GM19238 (cell line): ENCODE data around the gene DRAXIN.

Experiments
- DNase-seq: peaks from one replicate; pipeline ENCODE4 v3.0.0; 2011; ENCODE audit warnings: low spot score; ENCODE audit not compliant: insufficient read length

Gene DRAXIN

GRCh38 chr1:11707621-11708276, 16.2 kb downstream of the DRAXIN start:
- no peak for DNase-seq

- no peak for DNase-seq
Observed at GRCh38 chr1:11708554-11709350, 17.2 kb downstream of the DRAXIN start.

GRCh38 chr1:11711490-11711889, 20.0 kb downstream of the DRAXIN start:
- DNase-seq, result no peak

- no peak for DNase-seq
Observed at GRCh38 chr1:11712285-11712684, 20.8 kb downstream of the DRAXIN start.

GRCh38 chr1:11713095-11713494, 21.6 kb downstream of the DRAXIN start:
- DNase-seq, result no peak

GRCh38 chr1:11714831-11715575, 23.5 kb downstream of the DRAXIN start:
- DNase-seq, result no peak

- peak; percentile 64 for DNase-seq
Observed at GRCh38 chr1:11719313-11720032, 28.0 kb downstream of the DRAXIN start.

GRCh38 chr1:11720033-11720376, 28.5 kb downstream of the DRAXIN start:
- no peak for DNase-seq

GRCh38 chr1:11720525-11720924, 29.0 kb downstream of the DRAXIN start:
- DNase-seq, result no peak

GRCh38 chr1:11721311-11721710, 29.8 kb downstream of the DRAXIN start:
- DNase-seq, result no peak

GRCh38 chr1:11722538-11722937, 31.0 kb downstream of the DRAXIN start:
- DNase-seq, result no peak

GRCh38 chr1:11725616-11726015, 34.1 kb downstream of the DRAXIN start:
- DNase-seq, result no peak

GRCh38 chr1:11727119-11727518, 35.6 kb downstream of the DRAXIN start:
- no peak for DNase-seq

GRCh38 chr1:11728126-11728806, 36.8 kb downstream of the DRAXIN start:
- no peak for DNase-seq

- DNase-seq, result no peak
Observed at GRCh38 chr1:11729155-11729497, 37.6 kb downstream of the DRAXIN start.

- DNase-seq, result no peak
Observed at GRCh38 chr1:11729498-11730428, 38.3 kb downstream of the DRAXIN start.

GRCh38 chr1:11730429-11730891, 39.0 kb downstream of the DRAXIN start:
- peak; percentile 48 for DNase-seq

GRCh38 chr1:11731691-11732283, 40.3 kb downstream of the DRAXIN start:
- peak; percentile 59 for DNase-seq

GRCh38 chr1:11733306-11733705, 41.8 kb downstream of the DRAXIN start:
- no peak for DNase-seq

GRCh38 chr1:11735531-11735853, 44.0 kb downstream of the DRAXIN start:
- DNase-seq, result no peak
